HEK293 (cell line): Measurements from ENCODE around the gene IREB2.
A peak's percentile ranks its signal among the peaks of the same experiment; 100 is the strongest.

ENCODE experiments used
- CTCF ChIA-PET: fragments of 350-600 bp; formaldehyde crosslinking; extraction: SDS; loops from one replicate; lab custom pipeline; 2021; ENCODE audit warnings: antibody characterized with exemption; lab: Yijun Ruan, JAX
- POLR2A ChIA-PET: fragments of 300-600 bp; formaldehyde crosslinking; extraction: SDS; loops from one replicate; lab custom pipeline; 2020; ENCODE audit warnings: antibody characterized with exemption, inconsistent platforms; lab: Yijun Ruan, JAX
- H3K27ac ChIP-seq: fragments of 200-500 bp; sonication (Bioruptor generic); 2 replicates; pipeline ENCODE4 v1.5.1; 2014; ENCODE audit warnings: low read depth, low read length, control low read depth, inconsistent platforms; ENCODE audit errors: extremely low read depth
- H3K36me3 ChIP-seq, 2 experiments: fragments of 200-500 bp in 1 of 2; sonication (Bioruptor generic) in 1 of 2; 1 replicate in 1 of 2; 2 replicates in 1 of 2; pipeline ENCODE4 v1.5.1; 2014 to 2017; ENCODE audit warnings: inconsistent platforms in 2 of 2, low read length in 2 of 2; ENCODE audit not compliant: control insufficient read depth in 2 of 2, insufficient read depth in 1 of 2
- H3K4me1 ChIP-seq: fragments of 200-500 bp; sonication (Bioruptor generic); 2 replicates; pipeline ENCODE4 v1.5.1; 2014; ENCODE audit warnings: mild to moderate bottlenecking, low read length, inconsistent platforms; ENCODE audit not compliant: control insufficient read depth, insufficient read depth
- H3K4me3 ChIP-seq: 2 replicates; pipeline ENCODE4 v1.5.1; 2011; ENCODE audit warnings: low read depth, mild to moderate bottlenecking, control low read depth, low read length, moderate library complexity
- H3K9me3 ChIP-seq: fragments of 200-500 bp; sonication (Bioruptor generic); 2 replicates; pipeline ENCODE4 v1.5.1; 2014; ENCODE audit warnings: low read depth, low read length, inconsistent platforms; ENCODE audit not compliant: control insufficient read depth, insufficient read depth
- AEBP2 ChIP-seq: fragments of 450-650 bp; formaldehyde crosslinking; IDR thresholded peaks from 2 replicates; pipeline ENCODE4 v1.5.1; 2016; ENCODE audit warnings: missing biosample characterization, missing genetic modification characterization, borderline replicate concordance
- BCL11B ChIP-seq: fragments of 450-650 bp; formaldehyde crosslinking; IDR thresholded peaks from 2 replicates; pipeline ENCODE4 v1.5.1; 2016; ENCODE audit warnings: low read depth, missing biosample characterization, missing genetic modification characterization
- HOXC10 ChIP-seq: sonication (generic); formaldehyde crosslinking; IDR thresholded peaks from 2 replicates; pipeline ENCODE4 v1.8.1; 2023; ENCODE audit warnings: mild to moderate bottlenecking, missing genetic modification reagents
- KLF7 ChIP-seq: fragments of 450-650 bp; formaldehyde crosslinking; IDR thresholded peaks from 2 replicates; pipeline ENCODE4 v1.5.1; 2016; ENCODE audit warnings: missing biosample characterization, missing genetic modification characterization, borderline replicate concordance
- OVOL3 ChIP-seq: fragments of 450-650 bp; formaldehyde crosslinking; IDR thresholded peaks from 2 replicates; pipeline ENCODE4 v1.5.1; 2016; ENCODE audit warnings: missing biosample characterization, missing genetic modification characterization
- YY2 ChIP-seq: fragments of 450-650 bp; formaldehyde crosslinking; IDR thresholded peaks from 2 replicates; pipeline ENCODE4 v1.5.1; 2016; ENCODE audit warnings: missing biosample characterization, missing genetic modification characterization
- ZBTB10 ChIP-seq: fragments of 450-650 bp; formaldehyde crosslinking; IDR thresholded peaks from 2 replicates; pipeline ENCODE4 v1.5.1; 2016; ENCODE audit warnings: missing biosample characterization, missing genetic modification characterization
- ZBTB49 ChIP-seq: fragments of 450-650 bp; formaldehyde crosslinking; IDR thresholded peaks from 2 replicates; pipeline ENCODE4 v1.5.1; 2016; ENCODE audit warnings: missing biosample characterization, missing genetic modification characterization, low read depth
- ZFHX2 ChIP-seq: fragments of 450-650 bp; formaldehyde crosslinking; conservative IDR thresholded peaks from 2 replicates; pipeline ENCODE4 v1.5.1; 2016; ENCODE audit warnings: missing biosample characterization, missing genetic modification characterization
- ZFP37 ChIP-seq: fragments of 450-650 bp; formaldehyde crosslinking; IDR thresholded peaks from 2 replicates; pipeline ENCODE4 v1.5.1; 2016; ENCODE audit warnings: missing biosample characterization, missing genetic modification characterization
- ZNF121 ChIP-seq: fragments of 450-650 bp; formaldehyde crosslinking; IDR thresholded peaks from 2 replicates; pipeline ENCODE4 v1.5.1; 2016; ENCODE audit warnings: missing biosample characterization, missing genetic modification characterization
- ZNF140 ChIP-seq: fragments of 450-650 bp; formaldehyde crosslinking; IDR thresholded peaks from 2 replicates; pipeline ENCODE4 v1.5.1; 2016; ENCODE audit warnings: missing biosample characterization, missing genetic modification characterization
- ZNF155 ChIP-seq: fragments of 450-650 bp; formaldehyde crosslinking; IDR thresholded peaks from 2 replicates; pipeline ENCODE4 v1.5.1; 2016; ENCODE audit warnings: missing biosample characterization, missing genetic modification characterization
- ZNF157 ChIP-seq: fragments of 450-650 bp; formaldehyde crosslinking; IDR thresholded peaks from 2 replicates; pipeline ENCODE4 v1.5.1; 2016; ENCODE audit warnings: missing biosample characterization, missing genetic modification characterization
- ZNF2 ChIP-seq: fragments of 450-650 bp; formaldehyde crosslinking; IDR thresholded peaks from 2 replicates; pipeline ENCODE4 v1.5.1; 2016; ENCODE audit warnings: missing biosample characterization, missing genetic modification characterization
- ZNF248 ChIP-seq: fragments of 450-650 bp; formaldehyde crosslinking; IDR thresholded peaks from 2 replicates; pipeline ENCODE4 v1.5.1; 2017; ENCODE audit warnings: missing biosample characterization, missing genetic modification characterization
- ZNF274 ChIP-seq, 2 experiments: fragments of 200-500 bp in 1 of 2; fragments of 450-650 bp in 1 of 2; sonication (Bioruptor generic) in 1 of 2; formaldehyde crosslinking in 1 of 2; IDR thresholded peaks; 2 replicates each; pipeline versions ENCODE4 v1.5.1 to v1.6.1; 2014 to 2016; ENCODE audit warnings: borderline replicate concordance in 1 of 2, inconsistent platforms in 1 of 2, low read length in 1 of 2, missing biosample characterization in 1 of 2, missing genetic modification characterization in 1 of 2
- ZNF280D ChIP-seq: fragments of 450-650 bp; formaldehyde crosslinking; IDR thresholded peaks from 2 replicates; pipeline ENCODE4 v1.5.1; 2016; ENCODE audit warnings: missing biosample characterization, missing genetic modification characterization
- ZNF350 ChIP-seq: fragments of 450-650 bp; formaldehyde crosslinking; IDR thresholded peaks from 2 replicates; pipeline ENCODE4 v1.5.0; 2017; ENCODE audit warnings: missing biosample characterization, mild to moderate bottlenecking, missing genetic modification characterization
- ZNF37A ChIP-seq: fragments of 450-650 bp; IDR thresholded peaks from 2 replicates; pipeline ENCODE4 v1.5.1; 2018; ENCODE audit warnings: missing biosample characterization, missing genetic modification characterization
- ZNF416 ChIP-seq: fragments of 450-650 bp; formaldehyde crosslinking; IDR thresholded peaks from 2 replicates; pipeline ENCODE4 v1.5.1; 2016; ENCODE audit warnings: missing biosample characterization, missing genetic modification characterization
- ZNF449 ChIP-seq: fragments of 450-650 bp; formaldehyde crosslinking; IDR thresholded peaks from 2 replicates; pipeline ENCODE4 v1.5.1; 2017; ENCODE audit warnings: missing biosample characterization, mild to moderate bottlenecking, missing genetic modification characterization, moderate library complexity
- ZNF521 ChIP-seq: fragments of 450-650 bp; formaldehyde crosslinking; IDR thresholded peaks from 2 replicates; pipeline ENCODE4 v1.5.1; 2017; ENCODE audit warnings: missing biosample characterization, mild to moderate bottlenecking, missing genetic modification characterization
- ZNF549 ChIP-seq: fragments of 450-650 bp; IDR thresholded peaks from 2 replicates; pipeline ENCODE4 v1.5.1; 2018; ENCODE audit warnings: missing biosample characterization, missing genetic modification characterization, mild to moderate bottlenecking, inconsistent platforms, moderate library complexity
- ZNF629 ChIP-seq: fragments of 450-650 bp; formaldehyde crosslinking; IDR thresholded peaks from 2 replicates; pipeline ENCODE4 v1.5.1; 2017; ENCODE audit warnings: missing biosample characterization, missing genetic modification characterization
- ZNF654 ChIP-seq: fragments of 450-650 bp; formaldehyde crosslinking; IDR thresholded peaks from 2 replicates; pipeline ENCODE4 v1.5.1; 2016; ENCODE audit warnings: low read depth, missing biosample characterization, missing genetic modification characterization
- ZNF670 ChIP-seq: fragments of 450-650 bp; formaldehyde crosslinking; IDR thresholded peaks from 2 replicates; pipeline ENCODE4 v1.5.1; 2016; ENCODE audit warnings: missing biosample characterization, missing genetic modification characterization, low read depth
- ZNF791 ChIP-seq: fragments of 450-650 bp; formaldehyde crosslinking; IDR thresholded peaks from 2 replicates; pipeline ENCODE4 v1.5.1; 2016; ENCODE audit warnings: missing biosample characterization, missing genetic modification characterization
- ZSCAN16 ChIP-seq: fragments of 450-650 bp; formaldehyde crosslinking; IDR thresholded peaks from 2 replicates; pipeline ENCODE4 v1.5.1; 2016; ENCODE audit warnings: missing biosample characterization, missing genetic modification characterization

The IREB2 gene

GRCh38 chr15:78457101-78457500, 19.1 kb downstream of the IREB2 start:
- H3K9me3 ChIP-seq = no peaks in the 10 kb centered on the region
- H3K36me3 ChIP-seq = peaks cover 9 to 11% of the 10 kb centered on the region in 2 experiments
- H3K27ac ChIP-seq = no peak overlapping the region
- CTCF ChIA-PET = interaction anchor here (1.1 kb wide), 1 partner anchor 10 kb away, joined by 3 read pairs; no protein-coding TSS in a partner anchor
- POLR2A ChIA-PET = interaction anchor here (1.5 kb wide), 1 partner anchor 19 kb away, joined by 5 read pairs; the partner anchor contains the start of gene IREB2
- peaks cover 53% of the 10 kb centered on the region for H3K4me1 ChIP-seq
- H3K4me3 ChIP-seq = no peak overlapping the region
- TF ChIP-seq KLF7 (no peak), ZNF248 (tag by site-specific recombination) (no peak), AEBP2 (tag by site-specific recombination) (no peak), ZNF629 (tag by site-specific recombination) (peak; percentile 41; the same call in 1 of the 2 replicates), ZBTB10 (tag by site-specific recombination) (no peak), ZNF670 (tag by site-specific recombination) (no peak), ZNF416 (tag by site-specific recombination) (no peak), ZNF521 (tag by site-specific recombination) (no peak), ZNF549 (tag by site-specific recombination) (no peak), ZNF37A (tag by site-specific recombination) (no peak), ZNF140 (tag by site-specific recombination) (no peak), ZNF280D (no peak), BCL11B (tag by site-specific recombination) (no peak), ZNF274 (IDR thresholded peaks at IDR 0.05; ENCODE audit: low read length) (no peak), ZNF274 (tag by site-specific recombination; IDR thresholded peaks at IDR 0.05; ENCODE audit: borderline replicate concordance) (no peak), ZNF2 (tag by site-specific recombination) (no peak), ZNF449 (tag by site-specific recombination) (no peak), ZFHX2 (tag by site-specific recombination) (no peak), OVOL3 (tag by site-specific recombination) (0 out of 2 replicates have a peak, but pooled peaks have one; percentile 25), ZNF155 (no peak), ZNF157 (no peak), ZNF791 (tag by site-specific recombination) (no peak), ZFP37 (no peak), ZNF121 (tag by site-specific recombination) (no peak), ZNF654 (tag by site-specific recombination) (no peak), ZSCAN16 (tag by site-specific recombination) (no peak), YY2 (tag by site-specific recombination) (no peak), ZBTB49 (tag by site-specific recombination) (no peak), ZNF350 (tag by site-specific recombination) (no peak), HOXC10 (CRISPR knock-in tag) (no peak)
